ENCODE data around the gene RNF112. TPM values are rescaled to one million over a fixed set of nuclear protein-coding genes. Genes with fewer than 3 reads are reported as not detected.

Gene RNF112
- total and polyA plus RNA-seq, 2 of the 13 experiments (the other 11 are each of a cell fraction or from before 2014, with no cell fraction given): 0.05 TPM; not detected in 1

DNA sequence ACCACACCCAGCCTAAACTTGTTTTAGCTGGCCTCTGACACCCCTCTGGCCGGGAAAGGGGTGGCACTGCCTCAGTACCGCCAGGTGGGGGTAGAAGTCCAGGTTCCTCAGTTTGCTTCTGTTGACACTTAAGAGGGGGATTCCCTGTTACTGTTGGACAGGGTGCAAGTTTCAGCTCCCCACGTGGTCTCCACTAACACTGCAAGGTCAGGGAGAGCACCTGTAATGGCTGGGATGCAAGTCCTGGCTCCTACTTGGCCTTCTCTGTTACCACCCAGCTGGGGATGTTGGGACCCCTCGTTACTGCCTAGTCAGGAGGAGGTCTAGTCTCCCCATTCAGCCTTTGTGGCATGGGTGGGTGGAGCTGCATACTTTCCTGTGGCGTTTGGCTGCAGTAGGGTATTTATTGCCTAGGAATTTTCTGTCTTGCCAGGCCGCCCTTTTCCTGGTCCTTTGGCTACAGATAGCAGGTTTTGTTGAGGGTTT, 13.4 kb upstream of the RNF112 start:
- H4K20me1 ChIP-seq (ENCODE audit: insufficient read depth, low read length): no peaks in the 10 kb centered on the region
- ATAC-seq (peak; percentile 85), DNase-seq (ENCODE audit: low spot score) (peak; percentile 49), FAIRE-seq (peak; percentile 4)
- H3K4me3 ChIP-seq (replicated peaks in 1 of 3; ENCODE audit: insufficient read depth in 1 of 3, low read depth in 2 of 3, low read length in 3 of 3): no peak overlapping the region
- in situ Hi-C loops (cut with HindIII; ENCODE audit: extremely low pct_ligation_motif_present, low pct_unique_long_range_greater_than_20kb): no loop called here
- intact Hi-C loops (cut with micrococcal nuclease; ENCODE audit: unreplicated experiment): loop anchor here (1.0 kb wide), 1 partner anchor 50 kb away; no protein-coding TSS in a partner anchor
- ChIA-PET CTCF (ENCODE audit: low intra/inter-chr PET ratio, low total read pairs) (interaction anchor here (1.4 kb wide), 1 partner anchor 49 kb away, joined by 5 read pairs; no protein-coding TSS in a partner anchor), POLR2A (interaction anchor here (1.0 kb wide), 1 partner anchor 20 kb away, joined by 3 read pairs; the partner anchor contains the start of gene MAPK7)
- no TSS peak for BruUV-seq (replicated peaks)
- no peak overlapping the region for H3K9ac ChIP-seq (ENCODE audit: insufficient read depth, low read depth, low read length)
- WGBS (ENCODE audit: low lambda C conversion rate): 10% methylated on average over 2 of the region's 6 CpGs
- H3K27me3 ChIP-seq (ENCODE audit: control insufficient read depth in 1 of 2, insufficient read depth in 2 of 2, low read length in 2 of 2): peaks cover 0 to under 1% of the 10 kb centered on the region in 2 experiments; a peak in 1 of 5 replicates
- H2AFZ ChIP-seq (ENCODE audit: low read length): no peak overlapping the region
- no peaks in the 10 kb centered on the region for H3K36me3 ChIP-seq (replicated peaks in 1 of 2; ENCODE audit: control insufficient read depth in 1 of 2, insufficient read depth in 2 of 2, low read length in 2 of 2)
- H3K4me2 ChIP-seq (ENCODE audit: low read depth, low read length): peak overlapping the region; percentile 25; the same call in 1 of the 2 replicates
- H3K79me2 ChIP-seq (ENCODE audit: insufficient read depth, low read length): no peaks in the 10 kb centered on the region
- no peak overlapping the region for H3K27ac ChIP-seq (ENCODE audit: extremely low read length, insufficient read depth, low read length)
- H3K9me3 ChIP-seq (ENCODE audit: low read length): no peaks in the 10 kb centered on the region
- peaks cover 20% of the 10 kb centered on the region for H3K4me1 ChIP-seq (ENCODE audit: insufficient read depth, low read length)
- TF ChIP-seq RAD51 (IDR thresholded peaks at IDR 0.05; ENCODE audit: borderline replicate concordance) (no peak), POGZ (CRISPR knock-in tag; IDR thresholded peaks at IDR 0.05) (no peak), SMC3 (IDR thresholded peaks at IDR 0.05; ENCODE audit: low read length) (peak; percentile 64; the same call in 1 of the 2 replicates), SAP130 (CRISPR knock-in tag; IDR thresholded peaks at IDR 0.05; ENCODE audit: low read depth) (peak; percentile 64), RAD21 (CRISPR knock-in tag; IDR thresholded peaks at IDR 0.05) (peak; percentile 44), MXI1 (IDR thresholded peaks at IDR 0.05; ENCODE audit: borderline replicate concordance, low read depth, low read length) (peak; percentile 41; the same call in 1 of the 3 replicates), FOXA1 (IDR thresholded peaks at IDR 0.05) (no peak), FOXA1 (CRISPR knock-in tag; IDR thresholded peaks at IDR 0.05) (peak; percentile 52), ZNF441 (CRISPR knock-in tag; IDR thresholded peaks at IDR 0.05; ENCODE audit: borderline replicate concordance) (no peak), ZNF430 (CRISPR knock-in tag; IDR thresholded peaks at IDR 0.05) (no peak), HDAC1 (CRISPR knock-in tag; IDR thresholded peaks at IDR 0.05) (0 out of 2 replicates have a peak, but pooled peaks have one; percentile 9)
- TF ChIP-seq, protein P1, sequence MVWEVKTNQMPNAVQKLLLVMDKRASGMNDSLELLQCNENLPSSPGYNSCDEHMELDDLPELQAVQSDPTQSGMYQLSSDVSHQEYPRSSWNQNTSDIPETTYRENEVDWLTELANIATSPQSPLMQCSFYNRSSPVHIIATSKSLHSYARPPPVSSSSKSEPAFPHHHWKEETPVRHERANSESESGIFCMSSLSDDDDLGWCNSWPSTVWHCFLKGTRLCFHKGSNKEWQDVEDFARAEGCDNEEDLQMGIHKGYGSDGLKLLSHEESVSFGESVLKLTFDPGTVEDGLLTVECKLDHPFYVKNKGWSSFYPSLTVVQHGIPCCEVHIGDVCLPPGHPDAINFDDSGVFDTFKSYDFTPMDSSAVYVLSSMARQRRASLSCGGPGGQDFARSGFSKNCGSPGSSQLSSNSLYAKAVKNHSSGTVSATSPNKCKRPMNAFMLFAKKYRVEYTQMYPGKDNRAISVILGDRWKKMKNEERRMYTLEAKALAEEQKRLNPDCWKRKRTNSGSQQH (CRISPR knock-in tag; IDR thresholded peaks at IDR 0.05; ENCODE audit: low read depth): no peak
- TF ChIP-seq, protein P2, sequence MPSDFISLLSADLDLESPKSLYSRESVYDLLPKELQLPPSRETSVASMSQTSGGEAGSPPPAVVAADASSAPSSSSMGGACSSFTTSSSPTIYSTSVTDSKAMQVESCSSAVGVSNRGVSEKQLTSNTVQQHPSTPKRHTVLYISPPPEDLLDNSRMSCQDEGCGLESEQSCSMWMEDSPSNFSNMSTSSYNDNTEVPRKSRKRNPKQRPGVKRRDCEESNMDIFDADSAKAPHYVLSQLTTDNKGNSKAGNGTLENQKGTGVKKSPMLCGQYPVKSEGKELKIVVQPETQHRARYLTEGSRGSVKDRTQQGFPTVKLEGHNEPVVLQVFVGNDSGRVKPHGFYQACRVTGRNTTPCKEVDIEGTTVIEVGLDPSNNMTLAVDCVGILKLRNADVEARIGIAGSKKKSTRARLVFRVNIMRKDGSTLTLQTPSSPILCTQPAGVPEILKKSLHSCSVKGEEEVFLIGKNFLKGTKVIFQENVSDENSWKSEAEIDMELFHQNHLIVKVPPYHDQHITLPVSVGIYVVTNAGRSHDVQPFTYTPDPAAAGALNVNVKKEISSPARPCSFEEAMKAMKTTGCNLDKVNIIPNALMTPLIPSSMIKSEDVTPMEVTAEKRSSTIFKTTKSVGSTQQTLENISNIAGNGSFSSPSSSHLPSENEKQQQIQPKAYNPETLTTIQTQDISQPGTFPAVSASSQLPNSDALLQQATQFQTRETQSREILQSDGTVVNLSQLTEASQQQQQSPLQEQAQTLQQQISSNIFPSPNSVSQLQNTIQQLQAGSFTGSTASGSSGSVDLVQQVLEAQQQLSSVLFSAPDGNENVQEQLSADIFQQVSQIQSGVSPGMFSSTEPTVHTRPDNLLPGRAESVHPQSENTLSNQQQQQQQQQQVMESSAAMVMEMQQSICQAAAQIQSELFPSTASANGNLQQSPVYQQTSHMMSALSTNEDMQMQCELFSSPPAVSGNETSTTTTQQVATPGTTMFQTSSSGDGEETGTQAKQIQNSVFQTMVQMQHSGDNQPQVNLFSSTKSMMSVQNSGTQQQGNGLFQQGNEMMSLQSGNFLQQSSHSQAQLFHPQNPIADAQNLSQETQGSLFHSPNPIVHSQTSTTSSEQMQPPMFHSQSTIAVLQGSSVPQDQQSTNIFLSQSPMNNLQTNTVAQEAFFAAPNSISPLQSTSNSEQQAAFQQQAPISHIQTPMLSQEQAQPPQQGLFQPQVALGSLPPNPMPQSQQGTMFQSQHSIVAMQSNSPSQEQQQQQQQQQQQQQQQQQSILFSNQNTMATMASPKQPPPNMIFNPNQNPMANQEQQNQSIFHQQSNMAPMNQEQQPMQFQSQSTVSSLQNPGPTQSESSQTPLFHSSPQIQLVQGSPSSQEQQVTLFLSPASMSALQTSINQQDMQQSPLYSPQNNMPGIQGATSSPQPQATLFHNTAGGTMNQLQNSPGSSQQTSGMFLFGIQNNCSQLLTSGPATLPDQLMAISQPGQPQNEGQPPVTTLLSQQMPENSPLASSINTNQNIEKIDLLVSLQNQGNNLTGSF (CRISPR knock-in tag; IDR thresholded peaks at IDR 0.05): no peak
- TF ChIP-seq, protein P3, sequence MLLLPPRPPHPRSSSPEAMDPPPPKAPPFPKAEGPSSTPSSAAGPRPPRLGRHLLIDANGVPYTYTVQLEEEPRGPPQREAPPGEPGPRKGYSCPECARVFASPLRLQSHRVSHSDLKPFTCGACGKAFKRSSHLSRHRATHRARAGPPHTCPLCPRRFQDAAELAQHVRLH (CRISPR knock-in tag; IDR thresholded peaks at IDR 0.05; ENCODE audit: borderline replicate concordance, low read depth): no peak
- TF ChIP-seq, protein P4, sequence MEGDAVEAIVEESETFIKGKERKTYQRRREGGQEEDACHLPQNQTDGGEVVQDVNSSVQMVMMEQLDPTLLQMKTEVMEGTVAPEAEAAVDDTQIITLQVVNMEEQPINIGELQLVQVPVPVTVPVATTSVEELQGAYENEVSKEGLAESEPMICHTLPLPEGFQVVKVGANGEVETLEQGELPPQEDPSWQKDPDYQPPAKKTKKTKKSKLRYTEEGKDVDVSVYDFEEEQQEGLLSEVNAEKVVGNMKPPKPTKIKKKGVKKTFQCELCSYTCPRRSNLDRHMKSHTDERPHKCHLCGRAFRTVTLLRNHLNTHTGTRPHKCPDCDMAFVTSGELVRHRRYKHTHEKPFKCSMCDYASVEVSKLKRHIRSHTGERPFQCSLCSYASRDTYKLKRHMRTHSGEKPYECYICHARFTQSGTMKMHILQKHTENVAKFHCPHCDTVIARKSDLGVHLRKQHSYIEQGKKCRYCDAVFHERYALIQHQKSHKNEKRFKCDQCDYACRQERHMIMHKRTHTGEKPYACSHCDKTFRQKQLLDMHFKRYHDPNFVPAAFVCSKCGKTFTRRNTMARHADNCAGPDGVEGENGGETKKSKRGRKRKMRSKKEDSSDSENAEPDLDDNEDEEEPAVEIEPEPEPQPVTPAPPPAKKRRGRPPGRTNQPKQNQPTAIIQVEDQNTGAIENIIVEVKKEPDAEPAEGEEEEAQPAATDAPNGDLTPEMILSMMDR (CRISPR knock-in tag; IDR thresholded peaks at IDR 0.05): peak; percentile 73
- TF ChIP-seq, protein P5, sequence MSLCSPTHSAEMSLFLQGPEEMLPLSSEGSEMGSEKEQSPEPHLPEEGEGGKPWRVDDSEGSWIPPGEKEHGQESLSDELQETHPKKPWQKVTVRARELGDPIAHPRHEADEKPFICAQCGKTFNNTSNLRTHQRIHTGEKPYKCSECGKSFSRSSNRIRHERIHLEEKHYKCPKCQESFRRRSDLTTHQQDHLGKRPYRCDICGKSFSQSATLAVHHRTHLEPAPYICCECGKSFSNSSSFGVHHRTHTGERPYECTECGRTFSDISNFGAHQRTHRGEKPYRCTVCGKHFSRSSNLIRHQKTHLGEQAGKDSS (CRISPR knock-in tag; IDR thresholded peaks at IDR 0.05; ENCODE audit: borderline replicate concordance, low read depth): no peak

Data from HepG2 (cell line).